Suppressor macrophage (primary cell): Measurements from ENCODE around the gene SCNN1A.

Experiments
- DNase-seq, 4 experiments: peaks; one replicate each; pipeline ENCODE4 v3.0.0-alpha.2; 2020 to 2022
- total RNA-seq, 17 experiments: gene quantifications; one replicate each; lab custom pipeline; 2026; ENCODE audit warnings: mixed read lengths in 6 of 17, inconsistent platforms in 3 of 17; lab: John Stamatoyannopoulos, UW

The SCNN1A gene
- total RNA-seq: 0 to 4.7 (median 0.18) reads per million in 17 experiments

- no peak for DNase-seq
Observed at GRCh38 chr12:6375269-6376078, at the start of gene SCNN1A. TSS of gene SCNN1A (minus strand) at chr12:6375563. CDS start at chr12:6374783, 780 bp downstream.

GRCh38 chr12:6424866-6425265, 49.5 kb upstream of the SCNN1A start:
- no peak for DNase-seq

- no peak for DNase-seq
Observed at GRCh38 chr12:6424008-6424347, 48.6 kb upstream of the SCNN1A start.

GRCh38 chr12:6423267-6424007, 48.1 kb upstream of the SCNN1A start:
- peak; percentile 94 to 98 (median 96) for DNase-seq

GRCh38 chr12:6420364-6420763, 45.0 kb upstream of the SCNN1A start:
- DNase-seq: no peak

- no peak for DNase-seq
Observed at GRCh38 chr12:6418796-6419195, 43.4 kb upstream of the SCNN1A start.

GRCh38 chr12:6416596-6416995, 41.2 kb upstream of the SCNN1A start:
- peak; percentile 81 to 93 (median 88) for DNase-seq

- DNase-seq: no peak
Observed at GRCh38 chr12:6407236-6407954, 32.0 kb upstream of the SCNN1A start.

GRCh38 chr12:6405963-6406362, 30.6 kb upstream of the SCNN1A start:
- no peak for DNase-seq

- no peak for DNase-seq
Observed at GRCh38 chr12:6404390-6404789, 29.0 kb upstream of the SCNN1A start.

- no peak for DNase-seq
Observed at GRCh38 chr12:6399884-6400644, 24.7 kb upstream of the SCNN1A start.

GRCh38 chr12:6396031-6396430, 20.7 kb upstream of the SCNN1A start:
- no peak for DNase-seq

GRCh38 chr12:6394398-6394797, 19.0 kb upstream of the SCNN1A start:
- peak; percentile 59 to 80 (median 64) for DNase-seq

- no peak for DNase-seq
Observed at GRCh38 chr12:6393109-6393508, 17.7 kb upstream of the SCNN1A start.

GRCh38 chr12:6392504-6392903, 17.1 kb upstream of the SCNN1A start:
- DNase-seq: peak; percentile 58 to 77 (median 72)

- no peak for DNase-seq
Observed at GRCh38 chr12:6391013-6391412, 15.7 kb upstream of the SCNN1A start.

- peak in 1 of 4 experiments; percentile 24 for DNase-seq
Observed at GRCh38 chr12:6390084-6390799, 14.9 kb upstream of the SCNN1A start.

- DNase-seq: no peak
Observed at GRCh38 chr12:6387541-6387940, 12.2 kb upstream of the SCNN1A start.

- DNase-seq: no peak
Observed at GRCh38 chr12:6386491-6386890, 11.1 kb upstream of the SCNN1A start.

- no peak for DNase-seq
Observed at GRCh38 chr12:6386038-6386437, 10.7 kb upstream of the SCNN1A start.
